RWPE1 (cell line): Measurements from ENCODE around the gene LINC00305.

ENCODE experiments used
- CTCF ChIA-PET: fragments of 350-600 bp; sonication (Branson Sonifier 250); formaldehyde crosslinking; extraction: SDS; loops from one replicate; lab custom pipeline; 2021; lab: Yijun Ruan, JAX
- POLR2A ChIA-PET: fragments of 400-600 bp; formaldehyde crosslinking; extraction: SDS; loops from one replicate; lab custom pipeline; 2020; ENCODE audit warnings: antibody characterized with exemption; ENCODE audit not compliant: low non-redundant PET; lab: Yijun Ruan, JAX
- DNase-seq: peaks from one replicate; pipeline ENCODE4 v3.0.0; 2012; ENCODE audit warnings: low spot score
- H3K27ac ChIP-seq: fragments of 450-650 bp; 2 replicates; pipeline ENCODE4 v1.5.1; 2017
- CTCF ChIP-seq: fragments of 450-650 bp; conservative IDR thresholded peaks from 2 replicates; pipeline ENCODE4 v1.5.1; 2017; ENCODE audit warnings: low read depth, mild to moderate bottlenecking

Gene LINC00305

GRCh38 chr18:64131314-64131713, 17.6 kb downstream of the LINC00305 start:
- ChIA-PET POLR2A (no interaction called here), CTCF (no interaction called here)
- TF ChIP-seq CTCF: no peak
- DNase-seq: no peak
- no peak overlapping the region for H3K27ac ChIP-seq

- POLR2A ChIA-PET: no interaction called here
- TF ChIP-seq CTCF: no peak
- DNase-seq: no peak
- H3K27ac ChIP-seq: no peak overlapping the region
- CTCF ChIA-PET: no interaction called here
Observed at GRCh38 chr18:64127172-64127571, 21.7 kb downstream of the LINC00305 start.

- no peak for DNase-seq
- 0 out of 2 replicates have a peak, but pooled peaks have one; percentile 7 for TF ChIP-seq CTCF
- CTCF ChIA-PET: interaction anchor here (0.7 kb wide), 1 partner anchor 1852 kb away, joined by 4 read pairs; no protein-coding TSS in a partner anchor
Observed at GRCh38 chr18:64119916-64120315, 29.0 kb downstream of the LINC00305 start.

GRCh38 chr18:64118406-64118805, 30.5 kb downstream of the LINC00305 start:
- CTCF ChIA-PET: no interaction called here
- no peak for DNase-seq
- POLR2A ChIA-PET: no interaction called here
- no peak overlapping the region for H3K27ac ChIP-seq
- TF ChIP-seq CTCF: no peak

More at GRCh38 chr18:64119916-64120315, 29.0 kb downstream of the LINC00305 start:
- POLR2A ChIA-PET: no interaction called here
- no peak overlapping the region for H3K27ac ChIP-seq

GRCh38 chr18:64116571-64117175, 32.2 kb downstream of the LINC00305 start:
- H3K27ac ChIP-seq: no peak overlapping the region
- POLR2A ChIA-PET: no interaction called here
- CTCF ChIA-PET: no interaction called here
- no peak for DNase-seq
- no peak for TF ChIP-seq CTCF

- no peak for DNase-seq
- no peak overlapping the region for H3K27ac ChIP-seq
- no peak for TF ChIP-seq CTCF
- POLR2A ChIA-PET: no interaction called here
- CTCF ChIA-PET: interaction anchor here (0.6 kb wide), 1 partner anchor 942 kb away, joined by 4 read pairs; no protein-coding TSS in a partner anchor
Observed at GRCh38 chr18:64115881-64116280, 33.0 kb downstream of the LINC00305 start.
